Lower leg skin (tissue), 4 donors: ENCODE measurements around the gene AP2A1. TPM values are rescaled to one million over a fixed set of nuclear protein-coding genes. Genes with fewer than 3 reads are reported as not detected.

Experiments used
- DNase-seq, 2 donors: peaks; one replicate each; pipeline ENCODE4 v3.0.0-alpha.2; 2019; ENCODE audit warnings: low spot score in 2 of 2
- H3K4me3 ChIP-seq: fragments of 200-600 bp; sonication (generic); 2 replicates; pipeline ENCODE4 v1.5.1; 2017; ENCODE audit warnings: mild to moderate bottlenecking, low read depth; ENCODE audit not compliant: poor library complexity, severe bottlenecking
- POLR2A ChIP-seq, 2 donors: fragments of 450-650 bp; IDR thresholded peaks; one replicate each; pipeline ENCODE4 v1.6.1; 2016 to 2017; ENCODE audit warnings: antibody characterized with exemption in 2 of 2, mild to moderate bottlenecking in 1 of 2, moderate library complexity in 1 of 2
- WGBS, 2 donors: methylation state at CpG; one replicate each; pipeline ENCODE4 v1.1.5; 2018; 5-methylcytosine and 5-hydroxymethylcytosine counted together
- intact Hi-C: fragments of 100-400 bp; cut with DNase I; formaldehyde crosslinking; loops from one replicate; pipeline ENCODE4 v1.15.0; 2023; ENCODE audit warnings: low total_unique reads
- total RNA-seq, 4 donors: library from RNA; depleted of rRNA; stranded (reverse); fragments of >200 nt; gene quantifications; one replicate each; pipeline ENCODE4 v1.1.0, GENCODE V29; 2016
- TF ChIP-seq, protein P1 (sequence below), 3 donors: fragments of 450-650 bp; IDR thresholded peaks; one replicate each; pipeline ENCODE4 v1.5.1; 2016; ENCODE audit warnings: antibody characterized with exemption in 3 of 3, mild to moderate bottlenecking in 3 of 3, moderate library complexity in 2 of 3

The AP2A1 gene
- total RNA-seq, 4 donors from 2014 or later: 112 to 123 (median 116) TPM

- DNase-seq: peak in 1 of 2 donors; percentile 88
- WGBS, 2 donors: 37 to 39% methylated on average over 11 of the region's 11 CpGs
- no peak for TF ChIP-seq POLR2A (IDR thresholded peaks at IDR 0.05)
- TF ChIP-seq, protein P1, sequence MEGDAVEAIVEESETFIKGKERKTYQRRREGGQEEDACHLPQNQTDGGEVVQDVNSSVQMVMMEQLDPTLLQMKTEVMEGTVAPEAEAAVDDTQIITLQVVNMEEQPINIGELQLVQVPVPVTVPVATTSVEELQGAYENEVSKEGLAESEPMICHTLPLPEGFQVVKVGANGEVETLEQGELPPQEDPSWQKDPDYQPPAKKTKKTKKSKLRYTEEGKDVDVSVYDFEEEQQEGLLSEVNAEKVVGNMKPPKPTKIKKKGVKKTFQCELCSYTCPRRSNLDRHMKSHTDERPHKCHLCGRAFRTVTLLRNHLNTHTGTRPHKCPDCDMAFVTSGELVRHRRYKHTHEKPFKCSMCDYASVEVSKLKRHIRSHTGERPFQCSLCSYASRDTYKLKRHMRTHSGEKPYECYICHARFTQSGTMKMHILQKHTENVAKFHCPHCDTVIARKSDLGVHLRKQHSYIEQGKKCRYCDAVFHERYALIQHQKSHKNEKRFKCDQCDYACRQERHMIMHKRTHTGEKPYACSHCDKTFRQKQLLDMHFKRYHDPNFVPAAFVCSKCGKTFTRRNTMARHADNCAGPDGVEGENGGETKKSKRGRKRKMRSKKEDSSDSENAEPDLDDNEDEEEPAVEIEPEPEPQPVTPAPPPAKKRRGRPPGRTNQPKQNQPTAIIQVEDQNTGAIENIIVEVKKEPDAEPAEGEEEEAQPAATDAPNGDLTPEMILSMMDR (IDR thresholded peaks at IDR 0.05): no peak
- peak overlapping the region; percentile 44 for H3K4me3 ChIP-seq
- intact Hi-C loops: no loop called here
Measured at GRCh38 chr19:49812452-49812996, 45.7 kb downstream of the AP2A1 start.

- no peak for TF ChIP-seq POLR2A (IDR thresholded peaks at IDR 0.05)
- TF ChIP-seq, protein P1 (IDR thresholded peaks at IDR 0.05): peak in 1 of 3 donors; percentile 22
- intact Hi-C loops: no loop called here
- peak; percentile 98 to 99 for DNase-seq
- WGBS, 2 donors: 1% methylated on average over 45 of the region's 45 CpGs
- peak within 1 kb of the TSS; percentile 44 for H3K4me3 ChIP-seq
Measured at GRCh38 chr19:49812997-49813861, 46.4 kb downstream of the AP2A1 start, which contains the start of gene FUZ. TSS of gene FUZ (minus strand) at chr19:49813292. CDS start at chr19:49813106, 186 bp downstream.

DNA sequence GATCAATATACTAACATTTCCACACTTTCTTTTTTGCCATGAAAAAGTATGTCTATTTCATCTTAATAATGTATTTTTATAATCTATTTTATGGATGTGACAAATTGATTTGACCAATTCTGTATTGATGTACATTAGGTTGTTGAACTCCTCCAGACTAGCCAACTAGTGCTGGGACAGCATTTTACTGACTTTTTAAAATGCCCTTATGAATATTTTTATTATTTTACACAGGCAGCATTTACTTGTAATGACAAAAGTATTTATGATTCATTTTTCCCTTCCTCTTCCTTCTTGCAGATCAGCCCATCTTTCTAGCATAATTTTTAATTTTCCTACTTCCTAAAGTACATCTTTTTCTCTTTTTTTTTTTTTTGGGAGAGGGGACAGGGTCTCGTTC is 47.2 kb downstream of the AP2A1 start:
- WGBS, 2 donors: 72 to 87% methylated on average over 1 of the region's 1 CpG
- TF ChIP-seq, protein P1 (IDR thresholded peaks at IDR 0.05): no peak
- no peak for TF ChIP-seq POLR2A (IDR thresholded peaks at IDR 0.05)
- H3K4me3 ChIP-seq: no peak overlapping the region
- DNase-seq: no peak
- intact Hi-C loops: no loop called here

DNA sequence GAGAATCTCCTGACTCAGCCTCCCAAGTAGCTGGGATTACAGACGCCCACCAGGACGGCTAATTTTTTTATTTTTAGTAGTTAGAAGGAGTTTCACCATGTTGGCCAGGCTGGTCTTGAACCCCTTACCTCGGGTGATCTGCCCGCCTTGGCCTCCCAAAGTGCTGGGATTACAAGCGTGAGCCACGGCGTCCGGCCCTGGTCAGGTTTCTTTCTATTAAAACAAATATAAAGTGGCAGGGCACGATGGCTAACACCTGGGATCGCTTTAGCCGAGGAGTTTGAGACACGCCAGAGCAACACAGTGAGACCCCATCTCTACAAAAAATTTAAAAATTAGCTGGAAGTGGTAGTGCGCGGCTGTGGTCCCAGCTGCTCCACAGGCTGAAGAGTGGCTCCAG is 49.8 kb downstream of the AP2A1 start:
- 79 to 80% methylated on average over 14 of the region's 14 CpGs for WGBS, 2 donors
- DNase-seq: no peak
- intact Hi-C loops: no loop called here
- TF ChIP-seq, protein P1 (IDR thresholded peaks at IDR 0.05): no peak
- no peak overlapping the region for H3K4me3 ChIP-seq

DNA sequence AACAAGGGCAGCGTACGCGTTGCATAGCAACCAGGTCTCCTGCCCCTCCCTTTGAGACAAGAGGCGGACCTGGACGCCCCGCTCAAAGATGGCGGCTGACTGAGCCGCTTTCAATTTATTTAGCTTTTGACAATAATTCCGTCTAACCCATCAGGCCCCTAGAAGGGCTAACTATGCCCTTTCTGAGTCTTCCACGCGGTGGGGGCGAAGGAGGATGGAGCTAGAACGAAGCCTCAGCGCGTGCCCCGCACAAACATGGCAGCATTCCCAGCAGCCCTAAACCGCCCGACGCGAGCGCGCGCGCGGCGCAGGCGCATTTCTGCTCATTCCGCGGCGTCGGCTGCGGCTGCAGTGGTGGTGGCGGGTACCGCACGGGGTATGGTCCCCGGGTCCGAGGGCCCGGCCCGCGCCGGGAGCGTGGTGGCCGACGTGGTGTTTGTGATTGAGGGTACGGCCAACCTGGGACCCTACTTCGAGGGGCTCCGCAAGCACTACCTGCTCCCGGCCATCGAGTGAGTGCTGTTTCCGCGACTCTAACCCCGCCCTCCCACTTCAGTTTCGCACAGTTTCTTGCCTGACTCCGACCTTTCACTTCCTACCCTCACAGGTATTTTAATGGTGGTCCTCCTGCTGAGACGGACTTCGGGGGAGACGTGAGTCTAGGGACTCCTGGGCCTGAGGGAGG is 51.3 kb downstream of the AP2A1 start, which contains the start of gene MED25:
MED25 (plus strand) TSS at position 326 of the 685 bp plus-strand sequence; CDS start at position 379, 53 bp downstream.
- peak; percentile 79 to 96 for DNase-seq
- TF ChIP-seq POLR2A (IDR thresholded peaks at IDR 0.05): peak in 1 of 2 donors; percentile 31
- TF ChIP-seq, protein P1 (IDR thresholded peaks at IDR 0.05): no peak
- intact Hi-C loops: no loop called here
- 0% methylated on average over 54 to 55 of the region's 57 CpGs for WGBS, 2 donors
- peak within 1 kb of the TSS; percentile 76 for H3K4me3 ChIP-seq
